ENCODE results near the gene OR11H7.
"Not testable (repeated sequence)": the region's sequence is repeated elsewhere in the genome, so short reads cannot be mapped to it uniquely, and the experiment has no call there.

Gene OR11H7

DNA sequence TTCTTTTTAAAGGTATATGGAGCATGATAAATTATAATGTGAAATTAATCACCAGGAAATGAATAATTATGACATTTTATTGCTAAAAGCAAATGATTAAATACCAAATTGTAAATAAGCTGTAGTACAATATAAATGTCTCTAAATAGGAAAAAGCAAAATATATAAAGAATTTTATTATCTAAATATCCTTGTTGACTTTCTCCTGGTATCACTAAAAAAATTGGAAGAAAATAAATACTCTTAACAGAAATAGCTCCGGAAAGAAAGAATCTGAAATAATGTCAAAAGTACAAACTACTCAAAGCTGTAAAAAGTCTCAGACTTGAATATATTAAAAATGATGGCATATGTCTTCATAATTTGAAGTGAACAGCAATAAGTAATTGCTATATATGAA is at the start of gene OR11H7:
TSS of gene OR11H7 (plus strand) at position 301 of the 400 bp plus-strand sequence.
- no peaks in the 10 kb centered on the region for H3K9me3 ChIP-seq (ENCODE audit: control insufficient read depth, insufficient read depth, low read length)
- H3K4me1 ChIP-seq (ENCODE audit: insufficient read depth, low read length): no peaks in the 10 kb centered on the region
- no peaks in the 10 kb centered on the region for H3K36me3 ChIP-seq (ENCODE audit: insufficient read depth, low read length)
- H3K9ac ChIP-seq (ENCODE audit: low read depth, low read length): no peak within 1 kb of the TSS

DNA sequence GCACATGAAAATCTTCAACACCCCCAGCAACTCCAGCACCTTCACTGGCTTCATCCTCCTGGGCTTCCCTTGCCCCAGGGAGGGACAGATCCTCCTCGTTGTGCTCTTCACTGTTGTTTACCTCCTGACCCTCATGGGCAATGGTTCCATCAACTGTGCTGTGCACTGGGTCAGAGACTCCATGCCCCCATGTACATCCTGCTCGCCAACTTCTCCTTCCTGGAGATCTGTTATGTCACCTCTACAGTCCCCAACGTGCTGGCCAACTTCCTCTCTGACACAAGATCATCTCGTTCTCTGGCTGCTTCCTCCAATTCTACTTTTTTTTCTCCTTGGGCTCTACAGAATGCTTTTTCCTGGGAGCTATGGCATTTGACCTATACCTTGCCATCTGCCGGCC is 49.6 kb upstream of the OR11H7 start:
- H3K4me1 ChIP-seq (ENCODE audit: insufficient read depth, low read length): no peaks in the 10 kb centered on the region
- no peaks in the 10 kb centered on the region for H3K36me3 ChIP-seq (ENCODE audit: insufficient read depth, low read length)
- H3K9me3 ChIP-seq (ENCODE audit: control insufficient read depth, insufficient read depth, low read length): no peaks in the 10 kb centered on the region
- H3K9ac ChIP-seq (ENCODE audit: low read depth, low read length): no peak overlapping the region

DNA sequence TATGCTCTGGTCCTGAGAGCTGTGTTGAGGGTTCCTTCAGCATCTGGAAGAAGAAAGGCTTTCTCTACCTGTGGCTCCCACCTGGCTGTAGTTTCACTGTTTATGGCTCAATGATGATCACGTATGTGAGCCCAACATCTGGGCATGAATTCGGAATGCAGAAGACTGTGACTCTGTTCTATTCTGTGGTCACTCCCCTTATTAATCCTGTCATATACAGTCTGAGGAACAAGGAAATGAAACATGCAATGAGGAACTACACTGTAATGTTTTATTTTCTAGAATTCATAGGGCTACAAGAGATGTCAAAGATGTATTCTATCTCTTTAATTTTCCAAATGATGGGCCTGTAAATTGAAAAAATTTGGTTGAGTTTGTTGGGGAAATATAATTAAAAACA is 48.9 kb upstream of the OR11H7 start:
- Histone ChIP-seq H3K9ac (ENCODE audit: low read depth, low read length) (no peak overlapping the region), H3K4me1 (ENCODE audit: insufficient read depth, low read length) (no peaks in the 10 kb centered on the region), H3K9me3 (ENCODE audit: control insufficient read depth, insufficient read depth, low read length) (no peaks in the 10 kb centered on the region), H3K36me3 (ENCODE audit: insufficient read depth, low read length) (no peaks in the 10 kb centered on the region)

DNA sequence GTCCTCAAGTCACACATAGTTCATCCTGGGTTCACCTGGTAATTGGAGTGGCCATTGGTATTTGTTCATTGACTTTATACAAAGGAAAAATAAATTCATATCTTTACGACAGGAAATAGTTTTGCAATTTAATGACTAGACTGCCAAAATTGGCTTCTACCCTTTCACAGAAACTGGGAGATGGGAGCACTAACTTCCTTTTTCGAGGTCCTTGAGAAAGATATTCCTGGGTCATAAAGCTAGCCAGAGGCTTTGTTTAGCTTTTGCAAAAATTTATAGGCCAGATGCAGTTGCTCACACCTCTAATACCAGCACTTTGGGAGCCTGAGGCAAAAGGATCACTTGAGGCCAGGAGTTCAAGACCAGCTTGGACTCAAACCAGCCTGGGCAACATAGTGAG is 48.3 kb upstream of the OR11H7 start:
- H3K4me1 ChIP-seq (ENCODE audit: insufficient read depth, low read length): no peaks in the 10 kb centered on the region
- no peak overlapping the region for H3K9ac ChIP-seq (ENCODE audit: low read depth, low read length)
- no peaks in the 10 kb centered on the region for H3K36me3 ChIP-seq (ENCODE audit: insufficient read depth, low read length)
- H3K9me3 ChIP-seq (ENCODE audit: control insufficient read depth, insufficient read depth, low read length): no peaks in the 10 kb centered on the region

DNA sequence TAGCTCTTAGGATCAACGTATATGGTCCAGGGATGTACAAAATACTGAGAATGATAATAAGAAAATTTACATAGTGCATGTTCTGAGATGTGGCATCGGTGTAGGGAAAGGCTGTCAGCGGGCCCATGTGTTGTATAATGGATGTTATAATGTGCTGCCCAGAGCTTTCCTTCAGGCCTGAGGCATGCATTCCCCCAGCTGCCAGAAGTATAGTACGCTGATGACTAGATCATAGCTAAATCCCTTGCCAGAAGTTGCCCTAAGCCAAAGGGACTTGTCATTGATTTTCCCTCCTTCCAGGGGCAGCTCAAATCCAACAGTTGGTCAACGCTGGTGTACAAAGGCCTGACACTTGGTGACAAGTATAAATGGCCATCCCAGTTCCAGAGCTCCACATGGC is 44.6 kb upstream of the OR11H7 start:
- Histone ChIP-seq H3K36me3 (ENCODE audit: insufficient read depth, low read length) (no peaks in the 10 kb centered on the region), H3K4me1 (ENCODE audit: insufficient read depth, low read length) (no peaks in the 10 kb centered on the region), H3K9me3 (ENCODE audit: control insufficient read depth, insufficient read depth, low read length) (no peaks in the 10 kb centered on the region), H3K9ac (ENCODE audit: low read depth, low read length) (no peak overlapping the region)

DNA sequence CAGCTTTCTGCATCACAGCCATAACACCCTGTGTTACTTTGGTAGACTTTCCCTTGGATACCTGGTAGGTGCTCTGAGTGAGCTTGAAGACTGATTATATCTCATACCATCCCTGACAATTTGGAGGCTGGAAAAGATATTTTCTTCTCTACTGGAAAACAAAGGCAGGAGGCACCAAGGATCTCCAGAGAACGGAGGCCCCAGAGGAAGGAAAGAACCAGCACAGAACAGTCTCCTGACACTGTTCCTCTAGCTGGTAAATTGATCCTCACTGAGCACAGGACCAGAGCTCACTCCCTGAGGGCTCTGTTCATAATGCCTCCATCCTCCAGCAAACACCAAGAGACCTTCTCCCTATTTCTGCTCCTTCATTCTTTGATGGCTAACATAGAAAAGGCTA is 38.2 kb upstream of the OR11H7 start, which contains the start of gene OR11G2:
TSS of gene OR11G2 (plus strand) at position 301 of the 400 bp plus-strand sequence. CDS start 6,542 bp downstream, outside the sequence.
- H3K9ac ChIP-seq (ENCODE audit: low read depth, low read length): no peak within 1 kb of the TSS
- no peaks in the 10 kb centered on the region for H3K4me1 ChIP-seq (ENCODE audit: insufficient read depth, low read length)
- no peaks in the 10 kb centered on the region for H3K9me3 ChIP-seq (ENCODE audit: control insufficient read depth, insufficient read depth, low read length)
- no peaks in the 10 kb centered on the region for H3K36me3 ChIP-seq (ENCODE audit: insufficient read depth, low read length)

DNA sequence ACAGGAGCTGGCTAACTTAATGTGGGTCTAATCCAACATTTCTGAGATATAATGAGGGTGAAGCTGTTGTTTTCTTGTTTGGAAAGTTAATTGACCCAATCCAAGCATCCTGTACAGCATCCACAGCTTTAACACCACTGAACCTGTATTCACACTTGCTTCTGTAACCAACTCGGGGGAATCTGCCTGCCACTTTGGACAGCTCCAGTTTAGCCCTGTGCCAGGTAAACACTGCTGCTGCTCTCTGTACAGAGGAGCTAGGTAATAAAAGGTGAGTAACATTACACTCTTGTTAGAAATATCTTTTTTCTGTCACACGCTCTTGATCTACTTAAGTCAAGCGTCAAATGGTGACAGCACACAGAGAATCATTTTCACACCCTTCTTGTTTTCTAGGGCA is 37.4 kb upstream of the OR11H7 start:
- H3K4me1 ChIP-seq (ENCODE audit: insufficient read depth, low read length): no peaks in the 10 kb centered on the region
- no peak overlapping the region for H3K9ac ChIP-seq (ENCODE audit: low read depth, low read length)
- H3K9me3 ChIP-seq (ENCODE audit: control insufficient read depth, insufficient read depth, low read length): no peaks in the 10 kb centered on the region
- no peaks in the 10 kb centered on the region for H3K36me3 ChIP-seq (ENCODE audit: insufficient read depth, low read length)

DNA sequence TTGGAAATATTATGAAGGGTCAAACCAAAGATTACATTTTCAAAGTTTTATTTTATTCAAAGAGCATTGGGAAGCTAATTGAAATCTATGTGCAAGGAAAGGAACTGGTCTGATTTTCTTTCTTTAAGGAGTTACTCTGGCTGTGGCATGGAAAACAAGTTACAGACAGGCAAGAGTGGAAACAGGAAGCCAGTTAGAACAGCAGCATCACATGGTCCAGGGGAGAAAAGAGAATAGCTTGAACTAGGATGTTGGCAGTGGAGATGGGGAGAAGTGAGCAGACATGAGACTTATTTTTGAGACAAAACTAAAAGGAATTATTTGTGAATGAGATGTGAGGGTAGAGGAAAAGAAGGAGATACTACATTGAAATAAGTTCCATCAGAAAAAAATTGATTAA is 34.7 kb upstream of the OR11H7 start:
- Histone ChIP-seq H3K9me3 (ENCODE audit: control insufficient read depth, insufficient read depth, low read length) (no peaks in the 10 kb centered on the region), H3K9ac (ENCODE audit: low read depth, low read length) (no peak overlapping the region), H3K36me3 (ENCODE audit: insufficient read depth, low read length) (no peaks in the 10 kb centered on the region), H3K4me1 (ENCODE audit: insufficient read depth, low read length) (no peaks in the 10 kb centered on the region)

DNA sequence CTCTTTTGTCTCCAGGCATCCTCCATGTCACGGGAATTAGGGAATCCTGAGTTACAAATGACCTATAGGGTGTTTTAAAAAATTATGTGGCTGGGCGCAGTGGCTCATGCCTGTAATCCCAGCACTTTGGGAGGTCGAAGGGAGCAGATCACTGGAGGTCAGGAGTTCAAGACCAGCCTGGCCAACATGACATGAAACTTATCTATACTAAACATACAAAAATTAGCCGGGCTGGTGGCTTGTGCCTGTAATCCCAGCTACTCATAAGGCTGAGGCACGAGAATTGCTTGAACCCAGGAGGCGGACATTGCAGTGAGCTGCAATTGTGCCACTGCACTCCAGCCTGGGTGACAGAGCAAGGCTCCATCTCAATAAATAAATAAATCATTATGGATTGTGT is 33.6 kb upstream of the OR11H7 start:
- not testable (repeated sequence) for H3K9ac ChIP-seq (ENCODE audit: low read depth, low read length); H3K4me1 ChIP-seq (ENCODE audit: insufficient read depth, low read length); H3K36me3 ChIP-seq (ENCODE audit: insufficient read depth, low read length); H3K9me3 ChIP-seq (ENCODE audit: control insufficient read depth, insufficient read depth, low read length)

DNA sequence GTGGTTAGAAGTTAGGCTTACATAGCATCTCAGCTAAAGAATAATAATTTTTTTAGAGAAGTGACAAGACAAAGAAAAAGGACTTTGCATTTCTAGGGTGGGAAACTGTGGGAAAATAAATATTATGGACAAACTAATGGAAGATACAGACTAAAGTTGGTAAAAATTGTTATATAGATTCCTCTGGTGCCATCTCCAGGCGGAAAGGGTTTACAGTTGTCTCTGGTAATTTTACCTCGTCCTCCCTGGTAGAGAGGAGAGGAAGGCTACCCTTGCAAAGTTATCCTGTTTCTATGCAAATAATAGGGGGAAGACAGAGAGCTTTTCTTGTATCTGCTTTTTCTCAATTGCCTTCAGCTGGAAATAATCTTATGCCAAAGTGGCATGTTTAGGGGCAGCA is 32.9 kb upstream of the OR11H7 start:
- Histone ChIP-seq H3K9me3 (ENCODE audit: control insufficient read depth, insufficient read depth, low read length) (no peaks in the 10 kb centered on the region), H3K4me1 (ENCODE audit: insufficient read depth, low read length) (no peaks in the 10 kb centered on the region), H3K9ac (ENCODE audit: low read depth, low read length) (no peak overlapping the region), H3K36me3 (ENCODE audit: insufficient read depth, low read length) (no peaks in the 10 kb centered on the region)

DNA sequence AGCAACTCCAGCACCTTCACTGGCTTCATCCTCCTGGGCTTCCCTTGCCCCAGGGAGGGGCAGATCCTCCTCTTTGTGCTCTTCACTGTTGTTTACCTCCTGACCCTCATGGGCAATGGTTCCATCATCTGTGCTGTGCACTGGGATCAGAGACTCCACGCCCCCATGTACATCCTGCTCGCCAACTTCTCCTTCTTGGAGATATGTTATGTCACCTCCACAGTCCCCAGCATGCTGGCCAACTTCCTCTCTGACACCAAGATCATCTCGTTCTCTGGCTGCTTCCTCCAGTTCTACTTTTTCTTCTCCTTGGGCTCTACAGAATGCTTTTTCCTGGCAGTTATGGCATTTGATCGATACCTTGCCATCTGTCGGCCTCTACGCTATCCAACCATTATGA is 31.3 kb upstream of the OR11H7 start:
- no peaks in the 10 kb centered on the region for H3K4me1 ChIP-seq (ENCODE audit: insufficient read depth, low read length)
- no peaks in the 10 kb centered on the region for H3K36me3 ChIP-seq (ENCODE audit: insufficient read depth, low read length)
- H3K9me3 ChIP-seq (ENCODE audit: control insufficient read depth, insufficient read depth, low read length): no peaks in the 10 kb centered on the region
- H3K9ac ChIP-seq (ENCODE audit: low read depth, low read length): no peak overlapping the region

DNA sequence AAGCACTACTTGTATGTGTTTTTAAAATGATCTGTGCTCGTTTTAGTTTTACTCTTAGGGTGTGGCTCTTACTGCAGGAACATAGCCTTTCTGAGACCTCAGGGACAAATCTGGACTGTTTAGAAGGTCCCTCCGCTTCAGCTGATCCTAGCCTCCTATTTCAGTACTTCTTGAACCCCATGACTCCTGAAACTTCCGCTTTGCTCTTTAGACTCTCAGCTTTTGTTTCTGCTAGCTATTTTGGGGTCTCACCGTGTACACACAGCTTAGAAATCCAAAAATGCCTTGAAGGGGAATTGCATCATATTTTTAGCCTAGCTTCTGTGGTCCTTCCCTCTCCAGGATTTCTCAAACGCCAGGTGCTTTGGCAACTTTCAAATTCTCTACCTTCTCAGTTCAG is 29.8 kb upstream of the OR11H7 start:
- no peaks in the 10 kb centered on the region for H3K4me1 ChIP-seq (ENCODE audit: insufficient read depth, low read length)
- no peaks in the 10 kb centered on the region for H3K36me3 ChIP-seq (ENCODE audit: insufficient read depth, low read length)
- no peaks in the 10 kb centered on the region for H3K9me3 ChIP-seq (ENCODE audit: control insufficient read depth, insufficient read depth, low read length)
- no peak overlapping the region for H3K9ac ChIP-seq (ENCODE audit: low read depth, low read length)

DNA sequence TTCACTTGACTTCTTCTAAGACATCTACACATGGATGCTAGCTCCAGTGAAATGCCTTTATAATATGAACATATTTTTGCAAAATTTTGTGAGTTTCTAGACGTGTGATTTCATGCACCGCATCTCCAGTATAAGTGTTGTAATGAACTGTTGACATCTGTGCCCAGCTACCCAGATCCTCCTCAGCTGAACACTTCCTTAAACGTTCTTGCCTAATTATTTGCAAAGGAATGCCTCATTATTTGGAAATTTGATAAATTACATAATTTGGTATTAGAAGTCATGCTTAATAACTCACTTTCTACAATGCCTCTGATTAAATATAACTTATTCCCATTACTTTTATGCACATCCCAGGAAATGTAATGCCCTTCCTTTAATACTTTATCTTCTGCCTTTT is 24.1 kb upstream of the OR11H7 start:
- Histone ChIP-seq H3K4me1 (ENCODE audit: insufficient read depth, low read length) (no peaks in the 10 kb centered on the region), H3K9ac (ENCODE audit: low read depth, low read length) (no peak overlapping the region), H3K9me3 (ENCODE audit: control insufficient read depth, insufficient read depth, low read length) (no peaks in the 10 kb centered on the region; the same call in 1 of the 2 replicates), H3K36me3 (ENCODE audit: insufficient read depth, low read length) (no peaks in the 10 kb centered on the region)

DNA sequence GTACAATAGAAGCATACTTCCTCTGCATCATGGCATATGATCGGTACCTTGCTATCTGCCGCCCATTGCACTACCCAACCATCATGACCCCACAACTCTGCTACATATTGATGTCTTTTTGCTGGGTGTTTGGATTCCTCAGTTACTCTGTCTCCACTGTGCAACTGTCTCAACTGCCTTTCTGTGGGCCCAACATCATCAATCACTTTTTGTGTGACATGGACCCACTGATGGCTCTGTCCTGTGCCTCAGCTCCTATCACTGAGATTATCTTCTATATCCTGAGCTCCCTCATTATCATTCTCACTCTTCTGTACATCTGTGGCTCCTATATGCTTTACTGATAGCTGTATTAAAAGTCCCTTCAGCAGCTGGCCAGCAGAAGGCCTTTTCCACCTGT is 19.2 kb upstream of the OR11H7 start:
- no peaks in the 10 kb centered on the region; the same call in 1 of the 2 replicates for H3K9me3 ChIP-seq (ENCODE audit: control insufficient read depth, insufficient read depth, low read length)
- H3K4me1 ChIP-seq (ENCODE audit: insufficient read depth, low read length): no peaks in the 10 kb centered on the region
- no peak overlapping the region for H3K9ac ChIP-seq (ENCODE audit: low read depth, low read length)
- H3K36me3 ChIP-seq (ENCODE audit: insufficient read depth, low read length): no peaks in the 10 kb centered on the region

DNA sequence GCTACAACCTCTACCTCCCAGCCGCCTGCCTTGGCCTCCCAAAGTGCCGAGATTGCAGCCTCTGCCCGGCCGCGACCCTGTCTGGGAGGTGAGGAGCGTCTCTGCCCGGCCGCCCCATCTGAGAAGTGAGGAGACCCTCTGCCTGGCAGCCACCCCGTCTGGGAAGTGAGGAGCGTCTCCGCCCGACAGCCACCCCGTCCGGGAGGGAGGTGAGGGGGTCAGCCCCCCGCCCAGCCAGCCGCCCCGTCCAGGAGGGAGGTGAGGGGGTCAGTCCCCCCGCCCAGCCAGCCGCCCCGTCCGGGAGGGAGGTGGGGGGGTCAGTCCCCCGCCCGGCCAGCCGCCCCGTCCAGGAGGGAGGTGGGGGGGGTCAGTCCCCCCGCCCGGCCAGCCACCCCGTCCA is 16.4 kb upstream of the OR11H7 start:
- not testable (repeated sequence) for H3K9ac ChIP-seq (ENCODE audit: low read depth, low read length); H3K9me3 ChIP-seq (ENCODE audit: control insufficient read depth, insufficient read depth, low read length); H3K4me1 ChIP-seq (ENCODE audit: insufficient read depth, low read length); H3K36me3 ChIP-seq (ENCODE audit: insufficient read depth, low read length)

DNA sequence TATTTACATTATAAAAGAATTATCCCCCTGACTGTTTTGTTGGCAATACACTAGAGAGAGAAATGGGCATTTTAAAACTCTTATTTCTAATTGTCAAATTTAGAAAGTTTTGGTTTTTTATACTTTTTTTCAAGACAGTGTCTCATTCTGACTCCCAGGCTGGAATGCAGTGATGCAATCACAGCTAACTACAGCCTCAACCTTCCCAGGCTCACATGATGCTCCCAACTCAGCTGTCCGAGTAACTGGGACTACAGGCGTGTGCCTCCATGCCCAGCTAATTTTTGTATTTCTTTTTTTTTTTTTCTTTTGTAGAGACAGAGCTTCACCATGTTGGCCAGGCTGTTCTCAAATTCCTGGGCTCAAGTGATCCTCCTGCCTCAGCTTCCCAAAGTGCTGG is 13.6 kb upstream of the OR11H7 start:
- no peak overlapping the region for H3K9ac ChIP-seq (ENCODE audit: low read depth, low read length)
- no peaks in the 10 kb centered on the region for H3K9me3 ChIP-seq (ENCODE audit: control insufficient read depth, insufficient read depth, low read length)
- H3K4me1 ChIP-seq (ENCODE audit: insufficient read depth, low read length): peaks cover 9% of the 10 kb centered on the region
- no peaks in the 10 kb centered on the region for H3K36me3 ChIP-seq (ENCODE audit: insufficient read depth, low read length)

Data from ES-I3 (cell line).